IMR-90 (cell line): ENCODE results near the gene ASXL1. TPM values are rescaled to one million over a fixed set of nuclear protein-coding genes. Genes with fewer than 3 reads are reported as not detected.

Source experiments
- CHD1 ChIP-seq: IDR thresholded peaks from 2 replicates; pipeline ENCODE4 v1.6.1; 2012; ENCODE audit warnings: low read depth, low read length, improper control_type of control experiment
- CTCF ChIP-seq: conservative IDR thresholded peaks from 2 replicates; pipeline ENCODE4 v1.5.1; 2012; ENCODE audit warnings: mild to moderate bottlenecking, low read depth, low read length, improper control_type of control experiment
- MAZ ChIP-seq: IDR thresholded peaks from 2 replicates; pipeline ENCODE4 v1.6.1; 2012; ENCODE audit warnings: low read depth, mild to moderate bottlenecking, low read length, improper control_type of control experiment, moderate library complexity, borderline replicate concordance
- RAD21 ChIP-seq: IDR thresholded peaks from 2 replicates; pipeline ENCODE4 v1.6.1; 2012; ENCODE audit warnings: low read length, improper control_type of control experiment
- RCOR1 ChIP-seq: IDR thresholded peaks from 2 replicates; pipeline ENCODE4 v1.6.1; 2012; ENCODE audit warnings: mild to moderate bottlenecking, low read length, improper control_type of control experiment; ENCODE audit not compliant: insufficient replicate concordance
- polyA plus RNA-seq, 3 experiments: library from polyadenylated mRNA; depleted of rRNA; stranded (reverse); fragments of >200 nt; gene quantifications; 2 replicates each; pipeline ENCODE4 v1.2.3, GENCODE V29; 2012; ENCODE audit warnings: low replicate concordance in 1 of 3
- total RNA-seq: library from RNA; depleted of rRNA; stranded (reverse); fragments of >200 nt; gene quantifications from 2 replicates; pipeline ENCODE4 v1.2.3, GENCODE V29; 2012

The ASXL1 gene
- total and polyA plus RNA-seq, 2 of the 4 experiments (the other 2 are of a cell fraction): 29.9 to 37.1 TPM

DNA sequence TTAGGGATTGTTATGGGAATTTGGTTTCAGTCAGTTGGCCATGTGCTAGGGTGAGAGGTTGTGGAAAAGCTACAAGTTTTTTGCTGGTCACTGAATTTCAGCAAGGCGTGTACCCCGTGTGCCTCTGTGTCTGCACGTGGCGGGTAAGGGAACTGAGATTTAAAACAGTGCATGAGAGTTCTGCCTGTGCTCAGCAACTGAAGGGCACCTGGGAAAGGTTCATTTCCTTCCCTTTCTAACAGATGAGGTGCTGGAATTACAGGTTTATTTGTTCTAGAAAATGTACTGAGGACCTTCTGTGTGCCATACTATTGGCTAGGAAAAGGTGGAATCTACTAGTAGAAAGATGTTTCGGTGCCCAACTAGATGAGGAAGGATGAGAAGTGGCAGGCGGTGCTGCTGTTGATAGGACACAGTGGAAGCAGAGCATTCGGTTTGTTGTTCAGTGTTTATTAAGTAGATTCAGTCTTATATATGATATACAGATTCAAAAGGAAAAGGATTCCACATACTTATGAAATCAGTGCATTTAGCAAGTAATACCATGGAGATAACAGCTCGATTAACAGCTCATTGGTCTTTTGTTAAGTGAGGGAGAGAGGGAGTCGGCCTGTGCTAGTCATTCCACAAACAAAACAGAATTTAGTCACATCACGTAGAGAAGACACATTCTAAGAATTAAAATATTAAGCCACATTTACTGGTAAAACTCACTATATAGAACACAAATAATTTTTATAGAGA, 84.7 kb downstream of the ASXL1 start (continued):
- TF ChIP-seq CTCF (no peak), CHD1 (no peak), RCOR1 (no peak), RAD21 (no peak), MAZ (no peak)
